Measurements from ENCODE around the gene HEXD.

Gene HEXD

DNA sequence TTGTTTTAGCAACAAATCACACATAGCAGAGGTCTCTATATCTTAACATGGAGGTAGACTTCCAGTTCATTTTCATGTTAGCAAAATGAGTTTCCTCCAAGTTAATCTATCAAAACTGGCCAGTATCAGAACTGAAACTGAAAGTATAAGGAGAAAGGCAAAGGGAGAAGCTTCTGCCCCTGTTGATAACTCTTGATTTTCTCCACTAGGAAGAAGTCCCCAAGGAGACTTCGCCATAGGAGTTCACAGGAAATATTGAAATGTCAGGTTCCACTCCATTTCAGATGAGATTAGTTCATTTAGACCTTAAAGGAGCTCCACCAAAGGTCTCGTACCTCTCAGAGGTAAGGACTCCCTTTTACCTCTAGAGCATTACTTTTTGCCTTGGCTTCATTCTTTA lies 1.4 kb downstream of the HEXD start:
- peak; percentile 21 for DNase-seq (ENCODE audit: low read depth, low spot score)
- in situ Hi-C loops (cut with HindIII; ENCODE audit: low sequenced_read_pairs), result loop anchor here (10.0 kb wide), 1 partner anchor 75 kb away; no protein-coding TSS in a partner anchor
- TF ChIP-seq, protein P1, sequence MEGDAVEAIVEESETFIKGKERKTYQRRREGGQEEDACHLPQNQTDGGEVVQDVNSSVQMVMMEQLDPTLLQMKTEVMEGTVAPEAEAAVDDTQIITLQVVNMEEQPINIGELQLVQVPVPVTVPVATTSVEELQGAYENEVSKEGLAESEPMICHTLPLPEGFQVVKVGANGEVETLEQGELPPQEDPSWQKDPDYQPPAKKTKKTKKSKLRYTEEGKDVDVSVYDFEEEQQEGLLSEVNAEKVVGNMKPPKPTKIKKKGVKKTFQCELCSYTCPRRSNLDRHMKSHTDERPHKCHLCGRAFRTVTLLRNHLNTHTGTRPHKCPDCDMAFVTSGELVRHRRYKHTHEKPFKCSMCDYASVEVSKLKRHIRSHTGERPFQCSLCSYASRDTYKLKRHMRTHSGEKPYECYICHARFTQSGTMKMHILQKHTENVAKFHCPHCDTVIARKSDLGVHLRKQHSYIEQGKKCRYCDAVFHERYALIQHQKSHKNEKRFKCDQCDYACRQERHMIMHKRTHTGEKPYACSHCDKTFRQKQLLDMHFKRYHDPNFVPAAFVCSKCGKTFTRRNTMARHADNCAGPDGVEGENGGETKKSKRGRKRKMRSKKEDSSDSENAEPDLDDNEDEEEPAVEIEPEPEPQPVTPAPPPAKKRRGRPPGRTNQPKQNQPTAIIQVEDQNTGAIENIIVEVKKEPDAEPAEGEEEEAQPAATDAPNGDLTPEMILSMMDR (IDR thresholded peaks at IDR 0.05; ENCODE audit: low read depth, low read length), result no peak
- H3K4me3 ChIP-seq (ENCODE audit: low read depth, low read length), result no peak overlapping the region

DNA sequence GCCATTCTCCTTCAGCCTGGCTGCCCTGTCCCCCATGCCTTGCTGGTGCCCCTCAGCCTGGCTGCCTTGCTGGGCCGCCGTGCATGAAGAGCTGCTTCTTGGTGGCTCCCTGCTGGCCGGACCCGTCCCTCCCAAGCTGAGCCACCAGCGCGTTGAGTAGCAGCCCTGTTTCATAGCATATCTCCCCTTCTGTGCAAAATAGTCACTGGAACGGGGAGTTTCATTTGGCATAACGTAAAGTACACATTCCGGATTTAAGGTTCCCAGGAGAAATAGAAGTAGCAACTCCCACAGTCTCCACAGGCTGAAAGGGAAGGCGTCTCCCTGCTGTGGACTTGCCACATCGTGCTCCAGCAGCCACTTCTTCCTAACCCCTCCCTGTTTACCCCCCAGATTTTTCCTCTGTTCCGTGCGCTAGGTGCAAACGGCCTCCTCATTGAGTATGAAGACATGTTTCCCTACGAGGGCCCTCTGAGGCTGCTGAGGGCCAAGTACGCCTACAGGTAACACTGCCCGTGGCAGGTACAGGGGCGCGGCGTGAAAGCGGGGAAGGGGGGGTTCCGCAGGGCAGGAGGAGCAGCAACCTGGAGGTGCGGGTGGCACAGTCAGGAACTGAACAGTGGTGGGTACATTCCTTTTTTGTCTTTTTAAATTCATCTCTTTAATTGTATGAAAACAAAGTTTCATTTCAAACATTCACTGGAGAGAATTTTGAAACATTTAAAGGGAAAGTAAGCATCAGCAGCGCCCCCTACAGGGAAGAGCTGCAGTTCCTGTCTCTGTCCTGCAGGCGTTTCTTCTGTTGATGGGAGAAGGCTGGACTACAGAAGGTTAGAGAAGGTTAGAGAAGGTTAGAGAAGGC lies 6.1 kb downstream of the HEXD start:
- H3K4me3 ChIP-seq (ENCODE audit: low read depth, low read length), result no peak overlapping the region
- in situ Hi-C loops (cut with HindIII; ENCODE audit: low sequenced_read_pairs), result no loop called here
- TF ChIP-seq, protein P1 (IDR thresholded peaks at IDR 0.05; ENCODE audit: low read depth, low read length), result peak; percentile 72
- peak; percentile 24 for DNase-seq (ENCODE audit: low read depth, low spot score)

DNA sequence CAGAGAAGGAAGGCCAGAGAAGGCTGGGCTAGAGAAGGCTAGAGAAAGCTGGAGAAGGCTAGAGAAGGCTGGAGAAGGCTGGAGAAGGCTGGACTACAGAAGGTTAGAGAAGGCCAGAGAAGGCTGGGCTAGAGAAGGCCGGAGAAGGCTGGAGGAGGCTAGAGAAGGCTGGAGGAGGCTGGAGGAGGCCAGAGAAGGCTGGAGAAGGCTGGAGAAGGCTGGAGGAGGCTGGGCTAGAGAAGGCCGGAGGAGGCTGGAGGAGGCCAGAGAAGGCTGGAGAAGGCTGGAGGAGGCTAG lies 6.7 kb downstream of the HEXD start:
- no peak for DNase-seq (ENCODE audit: low read depth, low spot score)
- in situ Hi-C loops (cut with HindIII; ENCODE audit: low sequenced_read_pairs), result no loop called here
- TF ChIP-seq, protein P1 (IDR thresholded peaks at IDR 0.05; ENCODE audit: low read depth, low read length), result no peak
- no peak overlapping the region for H3K4me3 ChIP-seq (ENCODE audit: low read depth, low read length)

DNA sequence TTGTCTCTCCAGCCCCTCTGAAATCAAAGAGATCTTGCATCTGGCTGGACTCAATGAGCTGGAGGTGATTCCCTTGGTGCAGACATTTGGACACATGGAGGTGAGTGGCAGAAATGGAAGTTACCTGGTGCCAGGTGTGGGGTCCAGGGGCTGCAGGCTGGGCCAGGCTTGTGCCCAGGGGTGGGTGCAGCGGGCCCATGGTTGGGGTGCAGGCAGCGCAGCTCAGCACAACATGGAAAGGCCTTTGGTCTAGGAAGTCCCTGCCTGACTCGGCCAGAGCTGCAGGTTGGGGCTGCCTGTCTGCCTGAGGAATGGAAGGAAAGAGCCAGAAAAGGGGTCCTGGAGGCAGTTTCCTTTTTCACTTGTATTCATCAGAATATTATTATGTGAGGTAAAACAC lies 10.4 kb downstream of the HEXD start:
- TF ChIP-seq, protein P1 (IDR thresholded peaks at IDR 0.05; ENCODE audit: low read depth, low read length), result no peak
- DNase-seq (ENCODE audit: low read depth, low spot score), result no peak

DNA sequence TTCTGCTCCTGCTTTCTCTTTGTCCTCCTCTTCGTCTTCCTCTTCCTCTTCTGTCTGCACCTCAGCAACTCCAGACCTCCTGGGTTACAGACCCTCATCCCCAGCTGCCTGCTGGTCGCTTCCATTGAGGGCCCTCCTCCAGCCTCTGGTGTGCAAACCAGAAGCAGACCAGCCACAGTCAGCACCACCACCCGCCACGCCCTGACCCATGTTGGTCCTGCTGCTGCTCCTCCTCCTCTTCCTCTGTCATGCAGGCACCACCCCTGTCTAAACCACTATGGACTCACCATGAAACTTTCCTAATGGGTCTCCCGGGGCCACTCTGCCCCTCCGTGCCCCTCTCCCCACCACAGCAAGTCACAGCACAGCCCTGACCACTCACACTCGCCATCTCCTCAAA lies 11.7 kb downstream of the HEXD start:
- in situ Hi-C loops (cut with HindIII; ENCODE audit: low sequenced_read_pairs), result no loop called here
- no peak overlapping the region for H3K4me3 ChIP-seq (ENCODE audit: low read depth, low read length)
- TF ChIP-seq, protein P1 (IDR thresholded peaks at IDR 0.05; ENCODE audit: low read depth, low read length), result no peak
- DNase-seq (ENCODE audit: low read depth, low spot score), result no peak

More for the DNA sequence above, 10.4 kb downstream of the HEXD start:
- H3K4me3 ChIP-seq (ENCODE audit: low read depth, low read length), result no peak overlapping the region
- in situ Hi-C loops (cut with HindIII; ENCODE audit: low sequenced_read_pairs), result no loop called here

DNA sequence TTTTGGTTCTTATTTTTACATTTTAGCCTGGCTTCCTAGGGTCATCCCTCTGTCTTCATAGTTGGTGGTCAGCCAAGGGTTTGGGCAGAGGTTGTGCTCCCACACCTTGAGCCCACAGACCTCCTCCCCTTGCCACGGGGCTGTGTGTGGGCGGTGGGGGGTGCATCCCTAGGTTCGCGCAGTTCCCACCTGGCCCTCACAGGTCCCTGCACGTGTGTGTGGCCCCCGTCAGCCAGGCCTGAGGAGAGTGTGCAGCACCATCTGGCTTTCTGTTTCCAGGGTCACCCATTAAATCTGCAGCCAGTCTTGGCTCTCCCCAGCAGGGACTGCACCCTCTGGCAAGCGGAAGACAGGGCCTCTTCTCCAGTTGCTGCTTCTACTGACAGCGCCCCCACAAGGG lies 13.9 kb downstream of the HEXD start:
- no peak for DNase-seq (ENCODE audit: low read depth, low spot score)
- in situ Hi-C loops (cut with HindIII; ENCODE audit: low sequenced_read_pairs), result no loop called here
- no peak overlapping the region for H3K4me3 ChIP-seq (ENCODE audit: low read depth, low read length)
- TF ChIP-seq, protein P1 (IDR thresholded peaks at IDR 0.05; ENCODE audit: low read depth, low read length), result no peak
